ENCODE measurements around the gene METTL25B.

DNA sequence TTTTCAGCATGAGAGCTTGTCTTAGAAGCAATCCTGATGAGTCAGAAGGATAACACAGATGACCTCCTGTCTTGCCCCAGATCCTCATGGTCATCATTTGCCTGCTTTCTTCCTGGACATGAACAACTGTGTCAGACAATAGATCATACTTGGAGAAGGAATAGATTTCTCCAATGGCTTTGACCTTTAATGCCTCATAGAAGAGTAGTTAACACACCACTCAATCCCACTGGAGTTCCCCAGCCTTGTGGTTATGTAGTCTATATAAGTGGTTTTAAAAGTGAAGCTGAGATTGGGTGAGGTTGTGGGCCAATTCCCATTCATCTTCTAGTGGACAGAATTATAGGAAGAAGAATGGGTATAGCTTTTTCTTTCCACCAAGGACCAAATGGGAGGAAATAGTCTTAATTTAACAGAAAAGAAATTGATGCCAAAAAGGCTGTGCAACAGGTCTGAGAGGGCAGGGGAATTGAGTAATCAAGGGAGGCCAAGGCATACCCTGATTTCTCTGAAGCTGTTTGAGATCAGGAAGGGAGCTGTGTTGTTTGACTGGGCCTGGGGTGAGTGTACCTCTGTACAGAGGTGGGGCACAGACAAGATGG is 53.4 kb downstream of the METTL25B start:
- no peak for TF ChIP-seq POLR2AphosphoS5 (IDR thresholded peaks at IDR 0.05)
- TF ChIP-seq POLR2A (IDR thresholded peaks at IDR 0.05): no peak

Measured in stomach (tissue), 4 donors.